Thoracic aorta (tissue), 2 donors: Measurements from ENCODE around the gene NFE2. TPM values are rescaled to one million over a fixed set of nuclear protein-coding genes. Genes with fewer than 3 reads are reported as not detected.

Experiments
- ATAC-seq: fragments of 150-250 bp; one replicate; pipeline ENCODE4 v1.8.0; 2017; ENCODE audit warnings: low read depth; ENCODE audit not compliant: insufficient number of reproducible peaks, low FRiP score
- DNase-seq: peaks from one replicate; pipeline ENCODE4 v3.0.0-alpha.2; 2020; ENCODE audit warnings: low spot score
- H3K27ac ChIP-seq, 2 donors: fragments of 200-600 bp; sonication (generic); 1 replicate in 1 of 2; 2 replicates in 1 of 2; pipeline ENCODE4 v1.5.1; 2016; ENCODE audit warnings: mild to moderate bottlenecking in 2 of 2, moderate library complexity in 2 of 2
- H3K27me3 ChIP-seq: fragments of 200-600 bp; sonication (generic); replicated peaks from 2 replicates; pipeline ENCODE4 v1.6.0; 2016; ENCODE audit warnings: mild to moderate bottlenecking; ENCODE audit not compliant: insufficient read depth
- H3K36me3 ChIP-seq: fragments of 200-600 bp; sonication (generic); one replicate; pipeline ENCODE4 v1.5.1; 2016
- H3K4me1 ChIP-seq, 2 donors: fragments of 200-600 bp; sonication (generic); 1 replicate in 1 of 2; 2 replicates in 1 of 2; pipeline versions ENCODE4 v1.5.1 to v1.6.0; 2016; ENCODE audit warnings: low read depth in 2 of 2, mild to moderate bottlenecking in 1 of 2; ENCODE audit not compliant: control insufficient read depth in 1 of 2
- H3K4me3 ChIP-seq: fragments of 200-600 bp; sonication (generic); 2 replicates; pipeline ENCODE4 v1.5.1; 2016; ENCODE audit warnings: mild to moderate bottlenecking
- H3K9me3 ChIP-seq: fragments of 200-600 bp; sonication (generic); 2 replicates; pipeline ENCODE4 v1.5.1; 2016
- total RNA-seq, 2 donors: library from RNA; depleted of rRNA; stranded (reverse); fragments of >200 nt; gene quantifications; one replicate each; pipeline versions ENCODE4 v1.1.0 to v1.2.3, GENCODE V29; 2016
- TF ChIP-seq, protein P1 (sequence below): fragments of 200-600 bp; sonication (generic); IDR thresholded peaks from one replicate; pipeline ENCODE4 v1.5.1; 2019; ENCODE audit warnings: antibody characterized with exemption

Gene NFE2
- total RNA-seq, 2 donors from 2014 or later, result 1.8 TPM; not detected in 1

DNA sequence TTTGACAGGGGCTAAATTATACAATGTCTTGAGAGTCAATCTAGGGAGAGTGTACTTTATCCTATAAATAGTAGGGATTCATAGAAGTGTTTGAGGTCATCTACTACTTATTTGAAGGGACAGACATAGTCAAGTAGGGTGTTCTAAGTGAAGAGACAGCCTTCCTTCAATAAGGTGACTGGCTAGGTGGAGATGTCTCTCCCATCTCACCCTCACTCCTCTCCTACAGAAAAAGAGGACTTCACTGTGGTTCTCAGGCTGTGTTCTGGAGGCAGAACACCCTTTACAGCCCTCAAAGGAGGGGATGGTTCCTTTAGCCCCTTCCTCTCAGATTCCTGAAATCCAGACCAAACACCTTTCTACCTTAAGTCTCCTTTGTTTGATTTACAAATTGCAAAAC is 2.8 kb upstream of the NFE2 start:
- Histone ChIP-seq H3K27ac (no peak overlapping the region), H3K4me1 (peaks cover 7 to 11% of the 10 kb centered on the region in 2 donors), H3K27me3 (no peaks in the 10 kb centered on the region), H3K9me3 (no peaks in the 10 kb centered on the region), H3K36me3 (no peaks in the 10 kb centered on the region), H3K4me3 (no peak overlapping the region)
- DNase-seq (no peak), ATAC-seq (no peak)
- TF ChIP-seq, protein P1, sequence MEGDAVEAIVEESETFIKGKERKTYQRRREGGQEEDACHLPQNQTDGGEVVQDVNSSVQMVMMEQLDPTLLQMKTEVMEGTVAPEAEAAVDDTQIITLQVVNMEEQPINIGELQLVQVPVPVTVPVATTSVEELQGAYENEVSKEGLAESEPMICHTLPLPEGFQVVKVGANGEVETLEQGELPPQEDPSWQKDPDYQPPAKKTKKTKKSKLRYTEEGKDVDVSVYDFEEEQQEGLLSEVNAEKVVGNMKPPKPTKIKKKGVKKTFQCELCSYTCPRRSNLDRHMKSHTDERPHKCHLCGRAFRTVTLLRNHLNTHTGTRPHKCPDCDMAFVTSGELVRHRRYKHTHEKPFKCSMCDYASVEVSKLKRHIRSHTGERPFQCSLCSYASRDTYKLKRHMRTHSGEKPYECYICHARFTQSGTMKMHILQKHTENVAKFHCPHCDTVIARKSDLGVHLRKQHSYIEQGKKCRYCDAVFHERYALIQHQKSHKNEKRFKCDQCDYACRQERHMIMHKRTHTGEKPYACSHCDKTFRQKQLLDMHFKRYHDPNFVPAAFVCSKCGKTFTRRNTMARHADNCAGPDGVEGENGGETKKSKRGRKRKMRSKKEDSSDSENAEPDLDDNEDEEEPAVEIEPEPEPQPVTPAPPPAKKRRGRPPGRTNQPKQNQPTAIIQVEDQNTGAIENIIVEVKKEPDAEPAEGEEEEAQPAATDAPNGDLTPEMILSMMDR, result no peak

DNA sequence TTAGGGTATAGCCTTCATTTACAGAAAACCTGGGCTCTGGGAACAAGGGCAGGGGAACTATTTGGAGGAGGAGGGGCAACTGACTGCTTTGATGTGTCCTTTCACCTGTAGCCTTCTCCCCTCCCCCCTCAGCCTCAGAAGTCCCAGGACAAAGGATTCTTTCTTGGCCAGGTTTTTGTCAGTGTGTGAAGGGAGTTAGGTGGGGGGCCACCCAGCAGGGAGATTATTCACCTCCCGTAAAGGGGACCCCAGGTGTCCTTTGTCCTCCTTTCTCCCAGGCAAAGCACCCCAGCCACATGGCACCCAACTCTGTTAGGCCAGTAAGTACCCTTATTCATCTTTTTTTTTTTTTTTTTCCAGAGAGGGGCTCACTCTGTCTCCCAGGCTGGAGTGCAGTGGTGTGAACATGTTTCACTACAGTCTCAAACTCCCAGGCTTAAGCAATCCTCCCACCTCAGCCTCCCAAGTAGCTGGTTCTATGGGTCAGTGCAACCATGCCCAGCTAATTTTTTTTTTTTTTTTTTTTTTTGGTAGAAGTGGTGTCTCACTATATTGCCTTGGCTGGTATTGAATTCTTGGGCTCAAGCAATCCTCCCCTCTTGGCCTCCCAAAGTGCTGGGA is 723 bp upstream of the NFE2 start:
- TF ChIP-seq, protein P1, result no peak
- H3K4me3 ChIP-seq, result no peak overlapping the region
- no peak for DNase-seq

DNA sequence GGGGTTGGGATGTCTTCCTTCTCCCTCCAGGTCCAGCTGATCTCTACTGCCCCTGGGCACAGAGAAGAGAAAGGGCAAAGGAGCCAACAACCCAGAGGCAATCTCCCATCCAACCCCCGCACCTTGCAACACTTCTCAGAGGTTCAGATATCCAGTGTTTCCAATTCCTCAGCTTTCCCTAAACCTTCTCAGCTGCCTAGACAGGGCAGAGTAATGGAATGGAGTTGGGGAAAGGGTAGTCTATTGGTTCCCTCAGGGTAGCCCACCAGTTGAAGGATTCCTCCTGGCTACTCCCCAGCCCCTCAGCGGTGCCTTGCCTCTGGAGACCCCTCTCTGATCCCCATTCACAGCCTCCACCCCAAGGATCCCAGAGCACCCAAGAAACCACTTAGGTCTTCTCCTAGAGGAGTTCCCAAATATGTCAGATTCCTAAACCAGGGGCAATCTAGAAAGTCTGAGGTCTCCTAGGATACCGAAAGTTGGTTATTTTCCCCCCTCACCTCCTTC is 537 bp downstream of the NFE2 start:
- TF ChIP-seq, protein P1, result no peak
- Histone ChIP-seq H3K9me3 (no peaks in the 10 kb centered on the region), H3K36me3 (no peaks in the 10 kb centered on the region), H3K27ac (no peak overlapping the region), H3K27me3 (no peaks in the 10 kb centered on the region), H3K4me3 (peak overlapping the region; percentile 62), H3K4me1 (peaks cover 7 to 11% of the 10 kb centered on the region in 2 donors)
- ATAC-seq (no peak), DNase-seq (no peak)

More for the DNA sequence above, 723 bp upstream of the NFE2 start:
- no peak overlapping the region for H3K27ac ChIP-seq
- H3K4me1 ChIP-seq, result peaks cover 7 to 11% of the 10 kb centered on the region in 2 donors
- ATAC-seq, result no peak
- H3K36me3 ChIP-seq, result no peaks in the 10 kb centered on the region
- no peaks in the 10 kb centered on the region for H3K27me3 ChIP-seq
- H3K9me3 ChIP-seq, result no peaks in the 10 kb centered on the region

DNA sequence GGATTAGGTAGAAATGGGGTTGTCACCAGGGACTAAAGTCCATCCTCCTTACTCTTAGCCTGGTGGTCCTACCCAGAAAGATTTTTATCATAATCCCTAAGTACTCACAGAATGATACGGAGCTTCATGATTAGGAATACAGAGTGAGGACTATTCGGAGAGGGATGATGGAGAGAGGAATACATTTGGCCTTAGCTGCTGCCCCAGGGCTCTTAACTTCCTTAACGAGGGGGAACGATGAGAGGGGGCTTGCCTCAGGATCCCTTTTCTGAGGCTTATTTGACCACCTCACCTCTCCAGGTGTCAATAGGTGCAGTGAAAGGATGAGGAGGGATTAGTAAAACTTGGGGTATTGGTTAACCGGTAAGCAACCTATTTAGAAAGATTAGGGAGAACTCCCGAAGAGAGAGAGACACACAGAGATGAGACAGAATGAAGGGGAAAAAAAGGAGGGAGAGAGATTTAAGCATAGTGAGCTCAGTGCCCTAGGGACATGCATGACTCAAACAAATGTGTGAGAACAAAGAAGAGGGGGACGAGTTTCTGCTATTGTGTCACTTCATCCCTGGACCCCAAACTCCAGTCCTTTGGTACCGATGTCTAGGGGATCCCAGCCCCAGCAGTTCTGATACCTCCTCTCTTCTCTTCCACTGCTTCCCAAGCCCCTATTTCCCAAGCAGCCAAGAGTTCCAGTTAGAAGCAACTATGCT is 1.1 kb downstream of the NFE2 start:
- Histone ChIP-seq H3K27ac (no peak overlapping the region), H3K27me3 (no peaks in the 10 kb centered on the region), H3K36me3 (no peaks in the 10 kb centered on the region), H3K4me1 (peaks cover 7 to 11% of the 10 kb centered on the region in 2 donors), H3K9me3 (no peaks in the 10 kb centered on the region), H3K4me3 (no peak overlapping the region)
- no peak for DNase-seq
- no peak for ATAC-seq
- TF ChIP-seq, protein P1, result no peak

DNA sequence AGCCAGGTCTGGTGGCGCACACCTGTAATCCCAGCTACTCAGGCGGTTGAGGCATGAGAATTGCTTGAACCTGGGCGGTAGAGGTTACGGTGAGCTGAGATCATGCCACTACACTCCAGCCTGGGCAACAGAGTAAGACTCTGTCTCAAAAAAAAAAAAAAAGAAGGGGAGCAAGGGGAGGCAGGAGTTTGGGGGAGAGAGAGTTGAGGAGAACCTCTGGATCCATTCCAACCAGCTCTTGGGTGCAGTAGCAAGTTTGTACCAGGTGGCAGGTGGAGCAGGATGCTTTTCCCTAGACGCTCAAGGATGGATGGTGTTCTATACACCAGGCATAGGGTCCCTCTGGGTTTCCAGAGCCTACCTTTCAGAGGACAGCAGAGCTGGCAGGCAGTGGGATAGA is 1.9 kb downstream of the NFE2 start:
- H3K36me3 ChIP-seq, result no peaks in the 10 kb centered on the region
- ATAC-seq, result no peak
- no peak overlapping the region for H3K4me3 ChIP-seq
- no peaks in the 10 kb centered on the region for H3K27me3 ChIP-seq
- H3K27ac ChIP-seq, result no peak overlapping the region
- peaks cover 7 to 11% of the 10 kb centered on the region in 2 donors for H3K4me1 ChIP-seq
- TF ChIP-seq, protein P1, result no peak
- no peak for DNase-seq
- no peaks in the 10 kb centered on the region for H3K9me3 ChIP-seq
